HEK293 (cell line): ENCODE measurements around the gene FAM234B.

ENCODE experiments used
- CTCF ChIP-seq: fragments of 450-650 bp; formaldehyde crosslinking; IDR thresholded peaks from 2 replicates; pipeline ENCODE4 v1.5.1; 2016; ENCODE audit warnings: missing biosample characterization, missing genetic modification characterization
- TCF7L2 ChIP-seq: IDR thresholded peaks from 2 replicates; pipeline ENCODE4 v1.6.1; 2011; ENCODE audit warnings: low read depth, mild to moderate bottlenecking, inconsistent platforms, low read length, moderate library complexity, borderline replicate concordance
- ZFP3 ChIP-seq: fragments of 450-650 bp; formaldehyde crosslinking; IDR thresholded peaks from 2 replicates; pipeline ENCODE4 v1.5.1; 2016; ENCODE audit warnings: low read depth, missing biosample characterization, missing genetic modification characterization
- ZNF280D ChIP-seq: fragments of 450-650 bp; formaldehyde crosslinking; IDR thresholded peaks from 2 replicates; pipeline ENCODE4 v1.5.1; 2016; ENCODE audit warnings: missing biosample characterization, missing genetic modification characterization
- ZNF362 ChIP-seq: fragments of 450-650 bp; formaldehyde crosslinking; IDR thresholded peaks from 2 replicates; pipeline ENCODE4 v1.5.1; 2016; ENCODE audit warnings: missing biosample characterization, missing genetic modification characterization
- ZNF48 ChIP-seq: fragments of 450-650 bp; formaldehyde crosslinking; IDR thresholded peaks from 2 replicates; pipeline ENCODE4 v1.5.1; 2016; ENCODE audit warnings: missing biosample characterization, missing genetic modification characterization
- ZNF776 ChIP-seq: fragments of 450-650 bp; formaldehyde crosslinking; IDR thresholded peaks from 2 replicates; pipeline ENCODE4 v1.5.0; 2017; ENCODE audit warnings: missing biosample characterization, missing genetic modification characterization, borderline replicate concordance
- ZNF792 ChIP-seq: fragments of 450-650 bp; formaldehyde crosslinking; IDR thresholded peaks from 2 replicates; pipeline ENCODE4 v1.5.1; 2016; ENCODE audit warnings: missing biosample characterization, missing genetic modification characterization
- ZNF830 ChIP-seq: fragments of 450-650 bp; IDR thresholded peaks from 2 replicates; pipeline ENCODE4 v1.5.0; 2018; ENCODE audit warnings: missing biosample characterization, missing genetic modification characterization, low read depth, mild to moderate bottlenecking, moderate library complexity

- TF ChIP-seq CTCF (tag by site-specific recombination) (no peak), ZNF362 (no peak), ZNF830 (tag by site-specific recombination) (no peak), ZNF48 (tag by site-specific recombination) (no peak), ZNF776 (tag by site-specific recombination) (no peak), ZFP3 (tag by site-specific recombination) (no peak), ZNF280D (no peak), ZNF792 (no peak), TCF7L2 (no peak)
These were observed 45.9 kb upstream of the FAM234B start for GRCh38 chr12:12998248-12998647.
